HepG2 (cell line): ENCODE results near the gene RANBP3L. TPM values are rescaled to one million over a fixed set of nuclear protein-coding genes. Genes with fewer than 3 reads are reported as not detected.
A peak's percentile ranks its signal among the peaks of the same experiment; 100 is the strongest.

Source experiments
- AGO1 ChIP-seq: fragments of 200-400 bp; formaldehyde crosslinking; IDR thresholded peaks from 2 replicates; pipeline ENCODE4 v1.6.1; 2017; ENCODE audit warnings: mild to moderate bottlenecking, low read depth, low read length, moderate library complexity; ENCODE audit not compliant: poor library complexity, severe bottlenecking
- CREBL2 ChIP-seq: sonication (generic); formaldehyde crosslinking; IDR thresholded peaks from 2 replicates; pipeline ENCODE4 v1.8.1; 2023; ENCODE audit warnings: missing genetic modification reagents, mild to moderate bottlenecking, borderline replicate concordance
- FOXO4 ChIP-seq: sonication (generic); formaldehyde crosslinking; conservative IDR thresholded peaks from 2 replicates; pipeline ENCODE4 v1.8.1; 2023; ENCODE audit warnings: missing genetic modification reagents
- HBP1 ChIP-seq: IDR thresholded peaks from 2 replicates; pipeline ENCODE4 v1.6.1; 2016; ENCODE audit warnings: low read depth, control low read depth
- HHEX ChIP-seq: IDR thresholded peaks from 2 replicates; pipeline ENCODE4 v1.6.1; 2016; ENCODE audit warnings: control low read depth
- MIXL1 ChIP-seq: IDR thresholded peaks from 2 replicates; pipeline ENCODE4 v1.6.1; 2016
- MNT ChIP-seq: fragments of 450-650 bp; IDR thresholded peaks from 2 replicates; pipeline ENCODE4 v1.6.1; 2016
- NPAS2 ChIP-seq: sonication (generic); formaldehyde crosslinking; IDR thresholded peaks from 2 replicates; pipeline ENCODE4 v1.8.0; 2022; ENCODE audit warnings: mild to moderate bottlenecking, missing genetic modification reagents, borderline replicate concordance
- RBM39 ChIP-seq: fragments of 200-400 bp; formaldehyde crosslinking; IDR thresholded peaks from one replicate; pipeline ENCODE4 v1.6.1; 2018; ENCODE audit warnings: antibody characterized with exemption, mild to moderate bottlenecking, low read depth, low read length; ENCODE audit not compliant: poor library complexity, severe bottlenecking
- TCF7 ChIP-seq: sonication (generic); IDR thresholded peaks from 2 replicates; pipeline ENCODE4 v1.6.1; 2016; ENCODE audit warnings: antibody characterized with exemption, low read depth
- TFAP4 ChIP-seq: sonication (generic); IDR thresholded peaks from 2 replicates; pipeline ENCODE4 v1.6.1; 2016; ENCODE audit warnings: low read depth, borderline replicate concordance
- ZBTB21 ChIP-seq: sonication (generic); formaldehyde crosslinking; IDR thresholded peaks from 2 replicates; pipeline ENCODE4 v1.4.0; 2020; ENCODE audit warnings: missing genetic modification reagents
- ZBTB44 ChIP-seq: sonication (generic); formaldehyde crosslinking; IDR thresholded peaks from 2 replicates; pipeline ENCODE4 v1.4.0; 2020; ENCODE audit warnings: missing genetic modification reagents
- ZNF224 ChIP-seq: sonication (generic); formaldehyde crosslinking; IDR thresholded peaks from 2 replicates; pipeline ENCODE4 v1.5.0; 2020; ENCODE audit warnings: mild to moderate bottlenecking, missing genetic modification reagents
- ZNF275 ChIP-seq: sonication (generic); formaldehyde crosslinking; IDR thresholded peaks from 2 replicates; pipeline ENCODE4 v1.8.0; 2022; ENCODE audit warnings: missing genetic modification reagents, mild to moderate bottlenecking, inconsistent platforms, borderline replicate concordance
- ZXDC ChIP-seq: sonication (generic); formaldehyde crosslinking; IDR thresholded peaks from 2 replicates; pipeline ENCODE4 v1.5.0; 2020; ENCODE audit warnings: mild to moderate bottlenecking, missing genetic modification reagents
- polyA plus RNA-seq, 8 experiments: library from polyadenylated mRNA; depleted of rRNA in 3 of 8; stranded (reverse) in 7 of 8; unstranded in 1 of 8; fragments of >200 nt; fragmentation: Illumina TruSeq in 4 of 8; extraction: Trizol in 4 of 8; gene quantifications; 2 replicates each; pipeline versions ENCODE4 v1.2.1 to v1.2.3, GENCODE V29; 2011 to 2016; ENCODE audit warnings: low read depth in 4 of 8, missing spikeins in 1 of 8, mixed read lengths in 1 of 8; ENCODE audit not compliant: insufficient read depth in 1 of 8
- total RNA-seq, 5 experiments: library from RNA; depleted of rRNA; stranded (reverse); fragments of >200 nt; fragmentation: Illumina TruSeq; extraction: Trizol; gene quantifications; 2 replicates each; pipeline ENCODE4 v1.2.3, GENCODE V29; 2016; ENCODE audit warnings: low read depth in 1 of 5

Gene RANBP3L
- total and polyA plus RNA-seq, 2 of the 13 experiments (the other 11 are each of a cell fraction or from before 2014, with no cell fraction given), result 0.09 TPM; not detected in 1

GRCh38 chr5:36239370-36240293, 62.1 kb downstream of the RANBP3L start (continued):
- TF ChIP-seq FOXO4 (CRISPR knock-in tag) (no peak), ZNF275 (CRISPR knock-in tag) (no peak), MIXL1 (CRISPR knock-in tag) (peak; percentile 92), MNT (no peak), HHEX (peak; percentile 59; the same call in 1 of the 2 replicates), NPAS2 (no peak), ZNF224 (CRISPR knock-in tag) (no peak), CREBL2 (no peak), ZXDC (CRISPR knock-in tag) (no peak), AGO1 (no peak), TCF7 (peak; percentile 95), ZBTB44 (CRISPR knock-in tag) (no peak), HBP1 (CRISPR knock-in tag) (no peak), TFAP4 (0 out of 2 replicates have a peak, but pooled peaks have one; percentile 21), RBM39 (no peak), ZBTB21 (CRISPR knock-in tag) (no peak)
